Bone marrow (tissue), 2 donors: Measurements from ENCODE around the gene GALNT12.

ENCODE experiments used
- DNase-seq, 2 donors: peaks; one replicate each; lab custom pipeline; 2025; lab: John Stamatoyannopoulos, UW

GALNT12 gene

GRCh38 chr9:98801969-98802371, 5.5 kb upstream of the GALNT12 start:
- no peak for DNase-seq

DNA sequence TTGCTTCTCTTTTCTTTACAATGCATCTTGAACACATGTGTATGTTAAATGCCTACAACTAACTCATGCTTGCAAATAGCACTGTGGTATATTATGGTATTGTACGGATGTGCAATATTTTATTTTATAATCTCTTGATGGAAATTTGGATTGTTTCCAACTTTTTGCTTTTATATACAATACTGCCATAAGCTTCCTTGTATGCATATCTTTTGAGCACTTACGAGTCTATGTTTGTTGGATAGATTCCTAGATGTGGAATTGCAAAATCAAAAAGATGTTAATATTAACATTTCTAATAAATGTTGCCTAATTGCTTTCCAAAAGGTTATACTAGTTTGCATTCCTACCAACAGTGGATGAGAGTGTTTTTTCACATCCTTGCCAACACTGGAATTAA, 3.4 kb upstream of the GALNT12 start:
- no peak for DNase-seq

GRCh38 chr9:98805506-98806272, 1.8 kb upstream of the GALNT12 start:
- DNase-seq, result no peak

- no peak for DNase-seq
Measured at GRCh38 chr9:98806394-98807035, 955 bp upstream of the GALNT12 start.

- DNase-seq, result no peak
Measured at GRCh38 chr9:98807814-98808195, 335 bp downstream of the GALNT12 start.

DNA sequence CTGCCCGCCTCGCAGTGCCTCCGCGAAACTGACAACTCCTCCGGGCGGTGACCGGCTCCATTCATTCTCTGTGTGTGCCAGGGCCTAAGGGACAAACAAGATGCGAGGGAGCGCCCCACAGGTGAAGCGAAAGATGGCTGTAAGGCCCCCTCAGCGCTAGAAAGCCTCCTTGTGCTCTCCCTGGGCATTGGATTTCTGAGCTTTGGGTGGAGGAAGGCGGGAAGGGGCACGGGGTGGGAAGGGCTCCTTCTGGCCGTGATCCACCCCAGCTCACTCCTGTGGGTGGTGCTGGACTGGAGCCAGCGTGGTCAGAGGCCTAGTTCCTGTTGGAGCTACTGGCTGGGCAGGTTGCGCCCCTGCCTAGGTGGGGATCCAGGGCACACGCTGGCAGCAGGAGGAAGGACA, 943 bp downstream of the GALNT12 start:
- DNase-seq, result no peak

DNA sequence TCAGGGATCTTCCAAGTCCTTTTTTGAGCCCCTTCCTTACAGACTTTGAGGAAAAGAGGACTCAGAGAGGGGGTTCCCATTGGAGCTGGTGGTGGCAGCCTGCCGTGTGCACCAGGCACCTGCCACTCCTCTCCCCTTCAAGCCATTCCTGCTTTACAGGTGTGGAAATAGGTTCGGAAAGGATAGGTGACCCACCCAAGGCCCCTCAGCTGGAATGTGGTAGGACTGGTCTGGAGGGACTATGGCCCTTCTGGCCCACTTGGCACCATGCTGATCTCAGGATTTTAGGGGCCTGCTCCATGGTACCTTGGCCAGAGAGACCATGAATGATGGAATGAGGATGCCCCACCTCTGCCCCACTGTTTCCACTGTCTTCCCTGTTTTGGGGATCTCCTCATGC, 1.4 kb downstream of the GALNT12 start:
- DNase-seq, result no peak

- no peak for DNase-seq
Measured at GRCh38 chr9:98809311-98810101, 2.0 kb downstream of the GALNT12 start.

- DNase-seq, result no peak
Measured at GRCh38 chr9:98810102-98810842, 2.8 kb downstream of the GALNT12 start.

DNA sequence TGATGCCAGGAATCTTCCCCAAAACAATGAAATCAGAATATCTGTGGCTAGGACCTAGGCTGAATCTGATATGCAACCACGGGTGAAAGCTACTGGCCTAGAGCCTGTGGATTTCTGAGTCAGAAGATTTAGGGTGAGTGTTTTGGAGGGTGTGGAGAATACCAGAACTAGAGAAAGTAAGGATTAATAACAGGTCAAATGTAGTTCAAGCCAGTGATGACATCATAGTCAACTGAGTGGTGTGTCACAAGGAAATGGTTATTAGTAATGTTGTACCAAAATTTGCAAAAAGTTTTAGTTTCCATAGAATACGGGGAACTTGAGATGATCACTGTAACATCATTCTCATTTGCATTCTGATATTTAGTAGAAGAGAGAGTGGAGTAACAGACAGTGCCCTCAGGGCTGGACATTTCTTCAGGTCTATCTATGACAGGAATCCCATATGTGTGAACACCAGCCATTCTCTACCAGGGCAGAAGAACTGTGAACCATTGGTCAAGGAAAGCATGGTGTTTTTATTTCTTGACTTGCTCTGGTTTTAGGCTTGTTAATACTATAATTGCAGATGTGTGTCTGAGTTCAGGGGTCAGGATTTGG, 3.7 kb downstream of the GALNT12 start:
- no peak for DNase-seq

- no peak for DNase-seq
Measured at GRCh38 chr9:98815391-98815951, 8.0 kb downstream of the GALNT12 start.

DNA sequence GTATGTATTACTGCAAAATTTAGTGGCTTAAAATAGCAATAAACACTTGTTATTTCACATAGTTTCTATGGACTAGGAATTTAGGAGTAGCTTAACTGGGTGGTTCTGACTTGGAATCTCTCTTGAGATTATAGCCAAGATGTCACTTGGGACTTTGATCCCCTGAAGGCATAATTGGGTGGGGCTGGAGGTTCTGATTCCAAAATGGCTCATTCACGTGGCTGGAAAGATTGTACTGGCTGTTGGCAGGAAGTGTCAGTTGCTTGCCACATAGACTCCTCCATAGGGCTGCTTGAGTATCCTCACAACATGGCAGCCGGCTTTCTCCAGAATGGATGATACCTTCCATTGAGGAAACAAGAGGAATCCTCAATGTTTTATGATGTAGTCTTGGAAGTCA, 11.3 kb downstream of the GALNT12 start:
- no peak for DNase-seq

GRCh38 chr9:98819231-98819630, 11.8 kb downstream of the GALNT12 start:
- no peak for DNase-seq

- DNase-seq, result no peak
Measured at GRCh38 chr9:98821831-98822230, 14.4 kb downstream of the GALNT12 start.

DNA sequence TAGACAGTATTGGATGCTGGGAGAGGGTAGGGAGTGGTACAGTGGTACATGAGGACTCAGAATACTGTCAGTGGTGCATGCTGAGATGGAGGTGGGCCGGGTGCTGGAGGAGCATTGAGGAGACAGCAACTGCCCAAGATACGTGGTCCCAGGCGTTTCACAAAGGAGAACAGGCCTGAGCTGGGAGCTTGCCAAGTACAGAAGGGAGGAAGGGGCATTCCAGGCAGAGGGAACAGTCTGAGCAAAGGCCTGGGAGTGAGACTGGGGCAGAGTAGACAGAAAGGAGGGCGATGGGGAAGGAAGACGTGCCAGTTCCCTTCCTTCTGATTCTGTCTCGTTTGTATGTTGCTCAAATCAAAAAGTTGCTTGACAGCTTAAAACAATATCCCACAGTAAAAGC, 15.2 kb downstream of the GALNT12 start:
- no peak for DNase-seq

GRCh38 chr9:98823666-98824334, 16.3 kb downstream of the GALNT12 start:
- no peak for DNase-seq

- no peak for DNase-seq
Measured at GRCh38 chr9:98825414-98825813, 17.9 kb downstream of the GALNT12 start.

DNA sequence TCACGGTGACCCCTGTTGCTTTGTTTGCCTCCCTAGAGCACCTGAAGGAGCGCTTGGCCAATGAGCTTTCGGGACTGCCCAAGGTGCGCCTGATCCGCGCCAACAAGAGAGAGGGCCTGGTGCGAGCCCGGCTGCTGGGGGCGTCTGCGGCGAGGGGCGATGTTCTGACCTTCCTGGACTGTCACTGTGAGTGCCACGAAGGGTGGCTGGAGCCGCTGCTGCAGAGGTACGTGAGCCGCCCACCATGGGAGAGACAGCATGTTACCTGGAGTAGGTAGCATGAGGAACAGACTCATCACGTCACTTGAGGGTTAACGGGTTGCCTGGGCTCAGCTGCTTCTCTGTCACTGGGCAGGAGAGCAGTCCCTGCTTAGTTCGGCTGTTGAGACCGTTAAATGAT, 19.2 kb downstream of the GALNT12 start:
- no peak for DNase-seq

DNA sequence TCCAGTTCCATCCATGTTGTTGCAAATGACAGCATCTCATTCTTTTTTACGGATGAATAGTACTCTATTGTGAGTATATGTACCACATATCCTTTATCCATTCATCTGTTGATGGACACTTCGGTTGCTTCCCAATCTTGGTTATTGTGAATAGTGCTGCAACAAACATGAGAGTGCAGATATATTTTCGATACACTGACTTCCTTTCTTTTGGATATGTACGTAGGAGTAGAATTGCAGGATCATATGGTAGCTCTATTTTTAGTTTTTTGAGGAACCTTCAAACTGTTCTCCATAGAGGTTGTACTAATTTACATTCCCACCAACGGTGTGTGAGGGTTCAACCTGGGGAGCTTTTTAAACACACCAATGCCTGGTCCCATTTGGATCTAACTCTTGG, 22.3 kb downstream of the GALNT12 start:
- no peak for DNase-seq

DNA sequence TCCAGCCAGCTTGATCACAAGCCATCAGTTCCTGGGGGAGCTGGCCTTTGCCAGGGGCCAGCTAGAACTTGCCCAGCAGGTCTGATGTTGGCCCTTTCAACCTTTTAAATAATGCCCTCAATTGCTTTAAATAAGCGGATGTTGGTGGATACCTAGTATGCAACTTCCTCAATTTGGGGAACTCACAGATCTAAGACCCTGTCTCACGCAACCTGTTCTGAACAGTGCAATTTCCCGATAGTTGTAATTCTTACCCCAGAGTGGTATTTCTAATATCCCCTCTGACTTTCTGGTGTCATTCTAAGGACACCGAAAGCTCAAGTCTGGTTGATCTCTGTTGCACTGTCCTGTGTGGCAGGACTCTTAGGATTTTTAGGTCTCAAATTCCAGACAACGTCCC, 23.1 kb downstream of the GALNT12 start:
- no peak for DNase-seq

GRCh38 chr9:98831696-98832095, 24.2 kb downstream of the GALNT12 start:
- DNase-seq, result no peak
